ENCODE results near the gene ARL5B.

Gene ARL5B

GRCh38 chr10:18703521-18703920 lies 44.3 kb downstream of the ARL5B start:
- DNase-seq (ENCODE audit: low spot score) = no peak

DNA sequence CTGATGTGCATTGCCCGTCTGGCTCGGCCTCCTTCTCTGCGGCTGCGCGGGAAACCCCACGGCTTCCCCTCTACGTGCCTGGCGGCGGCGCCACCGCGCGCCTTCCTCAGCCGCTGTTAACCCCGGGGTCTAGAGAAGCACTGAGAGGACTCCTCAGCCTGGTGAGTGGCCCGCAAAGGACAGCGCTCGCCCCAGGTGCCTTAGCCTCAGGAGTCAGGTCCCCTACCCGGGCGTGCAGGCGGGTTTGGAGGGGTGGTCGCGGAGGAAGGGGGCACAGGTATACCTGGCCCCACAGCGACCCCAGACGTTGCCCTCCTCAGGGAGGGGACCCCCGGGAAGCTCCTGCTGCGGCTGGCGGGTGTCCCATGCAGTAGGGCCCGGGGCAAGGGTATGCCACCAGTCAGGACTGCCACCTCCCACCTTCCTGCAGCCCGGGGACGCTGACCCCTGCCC lies 51.0 kb downstream of the ARL5B start:
- DNase-seq (ENCODE audit: low spot score) = no peak

GRCh38 chr10:18713077-18713476 lies 53.8 kb downstream of the ARL5B start:
- peak; percentile 93 for DNase-seq (ENCODE audit: low spot score)

- DNase-seq (ENCODE audit: low spot score) = no peak
Observed at GRCh38 chr10:18718991-18719390, 59.8 kb downstream of the ARL5B start.

GRCh38 chr10:18719811-18720210 lies 60.6 kb downstream of the ARL5B start:
- no peak for DNase-seq (ENCODE audit: low spot score)

DNA sequence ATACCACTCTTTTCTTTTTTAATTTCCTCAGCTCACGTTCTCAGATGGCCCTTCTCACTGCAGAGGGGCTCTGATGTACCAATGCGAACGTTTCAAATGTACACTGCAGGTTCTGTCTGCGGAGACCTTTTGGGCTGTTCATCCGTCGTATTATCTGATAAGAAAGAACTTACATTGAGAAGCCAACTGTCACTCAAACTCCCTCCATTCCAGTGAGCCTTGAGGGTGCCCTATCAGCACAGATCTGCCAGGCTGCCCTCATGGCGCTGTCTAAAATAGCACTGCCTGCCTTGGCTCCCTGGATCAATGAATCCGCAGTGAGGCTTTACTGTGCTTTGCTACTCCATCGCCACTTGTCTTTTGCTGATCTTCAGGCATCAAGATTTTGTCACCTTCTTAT lies 61.8 kb downstream of the ARL5B start:
- DNase-seq (ENCODE audit: low spot score) = no peak

GRCh38 chr10:18723801-18724200 lies 64.6 kb downstream of the ARL5B start:
- no peak for DNase-seq (ENCODE audit: low spot score)
